GM12878 (cell line): ENCODE data around the gene ITPRIPL1. TPM values are rescaled to one million over a fixed set of nuclear protein-coding genes. Genes with fewer than 3 reads are reported as not detected.

ENCODE experiments used
- ATF2 ChIP-seq: IDR thresholded peaks from 2 replicates; pipeline ENCODE4 v1.6.1; 2012; ENCODE audit warnings: low read length, inconsistent platforms
- BCL11A ChIP-seq: IDR thresholded peaks from 2 replicates; pipeline ENCODE4 v1.6.1; 2011; ENCODE audit warnings: low read depth, low read length
- BRCA1 ChIP-seq: IDR thresholded peaks from 2 replicates; pipeline ENCODE4 v1.6.1; 2011; ENCODE audit warnings: low read depth, low read length, improper control_type of control experiment
- CHD1 ChIP-seq: IDR thresholded peaks from 2 replicates; pipeline ENCODE4 v1.6.1; 2012; ENCODE audit warnings: low read depth, low read length, improper control_type of control experiment
- EGR1 ChIP-seq, 2 experiments: IDR thresholded peaks; 1 replicate in 1 of 2; 2 replicates in 1 of 2; pipeline ENCODE4 v1.6.1; 2011 to 2012; ENCODE audit warnings: low read depth in 2 of 2, low read length in 2 of 2, borderline replicate concordance in 1 of 2, mild to moderate bottlenecking in 1 of 2, moderate library complexity in 1 of 2
- EP300 ChIP-seq, 2 experiments: fragments of 150-350 bp in 1 of 2; IDR thresholded peaks; 2 replicates each; pipeline ENCODE4 v1.6.1; 2011 to 2012; ENCODE audit warnings: low read depth in 2 of 2, low read length in 2 of 2, borderline replicate concordance in 1 of 2, improper control_type of control experiment in 1 of 2, inconsistent platforms in 1 of 2; ENCODE audit not compliant: control insufficient read depth in 1 of 2
- IKZF2 ChIP-seq, 2 experiments: fragments of 450-650 bp; IDR thresholded peaks; 2 replicates each; pipeline ENCODE4 v1.6.1; 2017; ENCODE audit warnings: mild to moderate bottlenecking in 2 of 2, moderate library complexity in 2 of 2
- IRF4 ChIP-seq: IDR thresholded peaks from 2 replicates; pipeline ENCODE4 v1.6.1; 2011; ENCODE audit warnings: low read depth, low read length
- MYB ChIP-seq: fragments of 150-350 bp; IDR thresholded peaks from 2 replicates; pipeline ENCODE4 v1.6.1; 2014; ENCODE audit warnings: mild to moderate bottlenecking, low read depth, low read length, borderline replicate concordance
- PAX5 ChIP-seq: IDR thresholded peaks from 2 replicates; pipeline ENCODE4 v1.6.1; 2011; ENCODE audit warnings: low read depth, low read length, borderline replicate concordance
- PAX8 ChIP-seq: fragments of 450-650 bp; IDR thresholded peaks from 2 replicates; pipeline ENCODE4 v1.6.1; 2017; ENCODE audit warnings: mild to moderate bottlenecking, moderate library complexity
- RFX5 ChIP-seq: IDR thresholded peaks from 2 replicates; pipeline ENCODE4 v1.6.1; 2011; ENCODE audit warnings: low read depth, low read length, improper control_type of control experiment
- SRF ChIP-seq, 2 experiments: IDR thresholded peaks; 2 replicates each; pipeline ENCODE4 v1.6.1; 2011; ENCODE audit warnings: low read depth in 2 of 2, low read length in 2 of 2, mild to moderate bottlenecking in 1 of 2, moderate library complexity in 1 of 2
- STAT3 ChIP-seq: IDR thresholded peaks from 2 replicates; pipeline ENCODE4 v1.6.1; 2011; ENCODE audit warnings: low read depth, low read length, improper control_type of control experiment
- TCF3 ChIP-seq: IDR thresholded peaks from 2 replicates; pipeline ENCODE4 v1.6.1; 2012; ENCODE audit warnings: low read depth, mild to moderate bottlenecking, low read length, borderline replicate concordance; ENCODE audit not compliant: insufficient read depth
- ZNF384 ChIP-seq: IDR thresholded peaks from 2 replicates; pipeline ENCODE4 v1.6.1; 2012; ENCODE audit warnings: low read depth, mild to moderate bottlenecking, low read length, improper control_type of control experiment, borderline replicate concordance
- polyA plus RNA-seq, 11 experiments: library from polyadenylated mRNA; depleted of rRNA in 4 of 11; unstranded in 6 of 11; stranded (reverse) in 5 of 11; fragments of >200 nt; fragmentation: Nextera tagmentation in 4 of 11; fragmentation: Illumina TruSeq in 1 of 11; extraction: Ambion mirVana in 4 of 11; extraction: Trizol in 1 of 11; gene quantifications; 1 replicate in 1 of 11; 2 replicates in 10 of 11; pipeline versions ENCODE4 v1.2.1 to v1.2.3, GENCODE V29; 2011 to 2016; ENCODE audit warnings: inconsistent platforms in 2 of 11, missing spikeins in 2 of 11, low read depth in 1 of 11
- total RNA-seq, 4 experiments: library from RNA; depleted of rRNA in 3 of 4; stranded (reverse); fragments of >200 nt in 3 of 4; fragmentation: Illumina TruSeq in 1 of 4; extraction: Trizol in 1 of 4; gene quantifications; 2 replicates each; pipeline versions ENCODE4 v1.2.1 to v1.2.3, GENCODE V29; 2013 to 2021
- TF ChIP-seq, protein P1 (sequence below): fragments of 150-350 bp; IDR thresholded peaks from 2 replicates; pipeline ENCODE4 v1.6.1; 2016; ENCODE audit warnings: low read depth, low read length
- TF ChIP-seq, protein P2 (sequence below): fragments of 450-650 bp; formaldehyde crosslinking; IDR thresholded peaks from 2 replicates; pipeline ENCODE4 v1.4.0; 2022; ENCODE audit warnings: mild to moderate bottlenecking, moderate library complexity
- TF ChIP-seq, protein P3 (sequence below), 3 experiments: IDR thresholded peaks in 2 of 3; conservative IDR thresholded peaks in 1 of 3; 2 replicates each; pipeline ENCODE4 v1.5.1; 2011; ENCODE audit warnings: low read depth in 3 of 3, low read length in 3 of 3, mild to moderate bottlenecking in 3 of 3, control low read depth in 2 of 3, moderate library complexity in 2 of 3, inconsistent platforms in 1 of 3, mixed read lengths in 1 of 3; ENCODE audit not compliant: control insufficient read depth in 2 of 3, insufficient read depth in 1 of 3; ENCODE audit errors: extremely low read depth in 1 of 3

Gene ITPRIPL1
- total and polyA plus RNA-seq, 10 of the 15 experiments (the other 5 are each of a cell fraction or from before 2014, with no cell fraction given), result 4.9 to 28.7 (median 14.3) TPM

DNA sequence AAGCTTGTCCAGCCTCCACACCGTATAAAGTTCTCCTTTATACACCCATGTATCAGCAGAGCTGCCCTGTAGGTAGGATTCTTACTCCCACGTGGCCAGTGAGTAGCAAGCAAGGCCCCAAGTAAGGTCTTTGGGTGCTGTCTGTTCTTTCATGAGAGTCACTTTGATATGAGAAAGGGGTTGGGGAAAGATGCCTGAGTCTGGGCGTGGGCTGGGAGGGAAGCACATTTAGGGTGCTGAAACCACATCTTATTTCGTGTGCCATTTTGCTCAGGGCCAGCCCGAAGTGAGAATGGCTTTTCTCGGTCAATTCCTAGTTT is 436 bp upstream of the ITPRIPL1 start (continued):
- TF ChIP-seq, protein P1, sequence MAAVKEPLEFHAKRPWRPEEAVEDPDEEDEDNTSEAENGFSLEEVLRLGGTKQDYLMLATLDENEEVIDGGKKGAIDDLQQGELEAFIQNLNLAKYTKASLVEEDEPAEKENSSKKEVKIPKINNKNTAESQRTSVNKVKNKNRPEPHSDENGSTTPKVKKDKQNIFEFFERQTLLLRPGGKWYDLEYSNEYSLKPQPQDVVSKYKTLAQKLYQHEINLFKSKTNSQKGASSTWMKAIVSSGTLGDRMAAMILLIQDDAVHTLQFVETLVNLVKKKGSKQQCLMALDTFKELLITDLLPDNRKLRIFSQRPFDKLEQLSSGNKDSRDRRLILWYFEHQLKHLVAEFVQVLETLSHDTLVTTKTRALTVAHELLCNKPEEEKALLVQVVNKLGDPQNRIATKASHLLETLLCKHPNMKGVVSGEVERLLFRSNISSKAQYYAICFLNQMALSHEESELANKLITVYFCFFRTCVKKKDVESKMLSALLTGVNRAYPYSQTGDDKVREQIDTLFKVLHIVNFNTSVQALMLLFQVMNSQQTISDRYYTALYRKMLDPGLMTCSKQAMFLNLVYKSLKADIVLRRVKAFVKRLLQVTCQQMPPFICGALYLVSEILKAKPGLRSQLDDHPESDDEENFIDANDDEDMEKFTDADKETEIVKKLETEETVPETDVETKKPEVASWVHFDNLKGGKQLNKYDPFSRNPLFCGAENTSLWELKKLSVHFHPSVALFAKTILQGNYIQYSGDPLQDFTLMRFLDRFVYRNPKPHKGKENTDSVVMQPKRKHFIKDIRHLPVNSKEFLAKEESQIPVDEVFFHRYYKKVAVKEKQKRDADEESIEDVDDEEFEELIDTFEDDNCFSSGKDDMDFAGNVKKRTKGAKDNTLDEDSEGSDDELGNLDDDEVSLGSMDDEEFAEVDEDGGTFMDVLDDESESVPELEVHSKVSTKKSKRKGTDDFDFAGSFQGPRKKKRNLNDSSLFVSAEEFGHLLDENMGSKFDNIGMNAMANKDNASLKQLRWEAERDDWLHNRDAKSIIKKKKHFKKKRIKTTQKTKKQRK, result no peak
- TF ChIP-seq SRF (IDR thresholded peaks at IDR 0.05; ENCODE audit: low read depth in 2 of 2, low read length in 2 of 2) (no peak), EP300 (IDR thresholded peaks at IDR 0.05; ENCODE audit: borderline replicate concordance in 1 of 2, control insufficient read depth in 1 of 2, low read depth in 2 of 2, low read length in 2 of 2) (no peak), RFX5 (no peak), EGR1 (IDR thresholded peaks at IDR 0.05; ENCODE audit: borderline replicate concordance in 1 of 2, low read depth in 2 of 2, low read length in 2 of 2) (no peak), CHD1 (no peak), IKZF2 (IDR thresholded peaks at IDR 0.05) (peak in 1 of 2 experiments; percentile 13; a peak in 1 of 4 replicates), PAX8 (no peak), TCF3 (no peak), BRCA1 (no peak), PAX5 (no peak), ATF2 (no peak), STAT3 (no peak), IRF4 (0 out of 2 replicates have a peak, but pooled peaks have one; percentile 2), BCL11A (no peak), MYB (no peak), ZNF384 (no peak)
- TF ChIP-seq, protein P2, sequence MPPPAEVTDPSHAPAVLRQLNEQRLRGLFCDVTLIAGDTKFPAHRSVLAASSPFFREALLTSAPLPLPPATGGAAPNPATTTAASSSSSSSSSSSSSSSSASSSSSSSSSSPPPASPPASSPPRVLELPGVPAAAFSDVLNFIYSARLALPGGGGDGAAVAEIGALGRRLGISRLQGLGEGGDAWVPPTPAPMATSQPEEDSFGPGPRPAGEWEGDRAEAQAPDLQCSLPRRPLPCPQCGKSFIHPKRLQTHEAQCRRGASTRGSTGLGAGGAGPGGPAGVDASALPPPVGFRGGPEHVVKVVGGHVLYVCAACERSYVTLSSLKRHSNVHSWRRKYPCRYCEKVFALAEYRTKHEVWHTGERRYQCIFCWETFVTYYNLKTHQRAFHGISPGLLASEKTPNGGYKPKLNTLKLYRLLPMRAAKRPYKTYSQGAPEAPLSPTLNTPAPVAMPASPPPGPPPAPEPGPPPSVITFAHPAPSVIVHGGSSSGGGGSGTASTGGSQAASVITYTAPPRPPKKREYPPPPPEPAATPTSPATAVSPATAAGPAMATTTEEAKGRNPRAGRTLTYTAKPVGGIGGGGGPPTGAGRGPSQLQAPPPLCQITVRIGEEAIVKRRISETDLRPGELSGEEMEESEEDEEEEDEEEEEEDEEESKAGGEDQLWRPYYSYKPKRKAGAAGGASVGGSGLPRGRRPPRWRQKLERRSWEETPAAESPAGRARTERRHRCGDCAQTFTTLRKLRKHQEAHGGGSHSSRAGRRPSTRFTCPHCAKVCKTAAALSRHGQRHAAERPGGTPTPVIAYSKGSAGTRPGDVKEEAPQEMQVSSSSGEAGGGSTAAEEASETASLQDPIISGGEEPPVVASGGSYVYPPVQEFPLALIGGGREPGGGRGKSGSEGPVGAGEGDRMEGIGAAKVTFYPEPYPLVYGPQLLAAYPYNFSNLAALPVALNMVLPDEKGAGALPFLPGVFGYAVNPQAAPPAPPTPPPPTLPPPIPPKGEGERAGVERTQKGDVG, result no peak
- TF ChIP-seq, protein P3, sequence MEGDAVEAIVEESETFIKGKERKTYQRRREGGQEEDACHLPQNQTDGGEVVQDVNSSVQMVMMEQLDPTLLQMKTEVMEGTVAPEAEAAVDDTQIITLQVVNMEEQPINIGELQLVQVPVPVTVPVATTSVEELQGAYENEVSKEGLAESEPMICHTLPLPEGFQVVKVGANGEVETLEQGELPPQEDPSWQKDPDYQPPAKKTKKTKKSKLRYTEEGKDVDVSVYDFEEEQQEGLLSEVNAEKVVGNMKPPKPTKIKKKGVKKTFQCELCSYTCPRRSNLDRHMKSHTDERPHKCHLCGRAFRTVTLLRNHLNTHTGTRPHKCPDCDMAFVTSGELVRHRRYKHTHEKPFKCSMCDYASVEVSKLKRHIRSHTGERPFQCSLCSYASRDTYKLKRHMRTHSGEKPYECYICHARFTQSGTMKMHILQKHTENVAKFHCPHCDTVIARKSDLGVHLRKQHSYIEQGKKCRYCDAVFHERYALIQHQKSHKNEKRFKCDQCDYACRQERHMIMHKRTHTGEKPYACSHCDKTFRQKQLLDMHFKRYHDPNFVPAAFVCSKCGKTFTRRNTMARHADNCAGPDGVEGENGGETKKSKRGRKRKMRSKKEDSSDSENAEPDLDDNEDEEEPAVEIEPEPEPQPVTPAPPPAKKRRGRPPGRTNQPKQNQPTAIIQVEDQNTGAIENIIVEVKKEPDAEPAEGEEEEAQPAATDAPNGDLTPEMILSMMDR (IDR thresholded peaks at IDR 0.05 in 2 of 3, conservative IDR thresholded peaks at IDR 0.05 in 1 of 3; ENCODE audit: control insufficient read depth in 2 of 3, extremely low read depth in 1 of 3, insufficient read depth in 1 of 3, low read depth in 3 of 3, low read length in 3 of 3), result no peak
